GM12874 (cell line): ENCODE data around the gene SAMD11.

ENCODE experiments used
- CTCF ChIP-seq: IDR thresholded peaks from 2 replicates; pipeline ENCODE4 v1.5.1; 2011; ENCODE audit warnings: low read depth, mild to moderate bottlenecking, control low read depth, low read length, moderate library complexity; ENCODE audit not compliant: insufficient read depth

Gene SAMD11

DNA sequence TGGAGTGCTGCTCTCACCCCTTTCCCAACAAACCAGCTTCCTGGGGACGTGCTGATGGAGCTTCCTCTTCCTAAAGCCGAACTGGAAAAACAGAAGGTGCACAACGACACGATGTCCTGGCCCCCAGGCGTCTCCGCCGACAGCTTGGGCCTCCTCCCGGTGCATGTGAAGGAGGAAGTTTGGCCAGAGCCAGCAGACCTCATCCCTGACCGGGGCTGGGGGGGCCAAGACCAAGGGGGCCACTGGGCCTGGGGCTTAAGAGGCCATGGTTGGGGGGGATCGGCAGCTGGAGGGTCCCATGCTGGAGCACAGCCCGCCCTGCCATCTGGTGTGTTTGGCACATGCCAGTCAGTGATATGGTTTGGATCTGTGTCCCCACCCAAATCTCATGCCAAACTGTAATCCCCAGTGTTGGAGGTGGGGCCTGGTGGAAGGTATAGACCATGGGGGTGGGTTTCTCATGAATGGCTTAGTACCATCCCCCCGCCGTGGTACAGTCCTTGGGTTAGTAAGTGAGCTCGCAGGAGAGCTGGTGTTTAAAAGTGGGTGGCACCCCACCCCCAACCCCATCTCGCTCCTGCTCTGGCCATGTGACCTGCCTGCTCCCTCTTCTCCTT is 69.8 kb downstream of the SAMD11 start:
- TF ChIP-seq CTCF = no peak
